ENCODE results near the gene TLN1.

The TLN1 gene

GRCh38 chr9:35702696-35703095 lies 29.3 kb downstream of the TLN1 start:
- no peak for DNase-seq

GRCh38 chr9:35700942-35701341 lies 31.1 kb downstream of the TLN1 start:
- no peak for DNase-seq

- no peak for DNase-seq
These were observed 32.0 kb downstream of the TLN1 start for GRCh38 chr9:35700031-35700430.

GRCh38 chr9:35698231-35698630 lies 33.8 kb downstream of the TLN1 start:
- DNase-seq, result no peak

GRCh38 chr9:35697486-35697885 lies 34.5 kb downstream of the TLN1 start:
- DNase-seq, result no peak

GRCh38 chr9:35696520-35697215 lies 35.3 kb downstream of the TLN1 start:
- no peak for DNase-seq

- no peak for DNase-seq
These were observed 36.0 kb downstream of the TLN1 start for GRCh38 chr9:35695943-35696401.

- no peak for DNase-seq
These were observed 40.2 kb downstream of the TLN1 start for GRCh38 chr9:35691757-35692301.

GRCh38 chr9:35691334-35691650 lies 40.7 kb downstream of the TLN1 start:
- DNase-seq, result no peak

GRCh38 chr9:35690614-35691333 lies 41.2 kb downstream of the TLN1 start:
- no peak for DNase-seq

GRCh38 chr9:35690294-35690613 lies 41.7 kb downstream of the TLN1 start:
- DNase-seq, result no peak

GRCh38 chr9:35689542-35690293 lies 42.3 kb downstream of the TLN1 start, which contains the start of gene TPM2:
Gene TPM2, minus strand, starts transcription at chr9:35689925. Its CDS starts 108 bp downstream, at chr9:35689817.
- no peak for DNase-seq

GRCh38 chr9:35688558-35689541 lies 43.1 kb downstream of the TLN1 start:
- no peak for DNase-seq

- DNase-seq, result no peak
These were observed 43.9 kb downstream of the TLN1 start for GRCh38 chr9:35687972-35688557.

- DNase-seq, result no peak
These were observed 44.7 kb downstream of the TLN1 start for GRCh38 chr9:35687306-35687705.

GRCh38 chr9:35686222-35687203 lies 45.5 kb downstream of the TLN1 start:
- no peak for DNase-seq

GRCh38 chr9:35685506-35685905 lies 46.5 kb downstream of the TLN1 start:
- DNase-seq, result no peak

- DNase-seq, result no peak
These were observed 47.1 kb downstream of the TLN1 start for GRCh38 chr9:35684921-35685320.

- DNase-seq, result no peak
These were observed 48.7 kb downstream of the TLN1 start for GRCh38 chr9:35683323-35683722.

GRCh38 chr9:35682520-35683315 lies 49.3 kb downstream of the TLN1 start:
- no peak for DNase-seq
